Karpas-422 (cell line): ENCODE results near the gene EFNB1. TPM values are rescaled to one million over a fixed set of nuclear protein-coding genes. Genes with fewer than 3 reads are reported as not detected.

Experiments used
- DNase-seq: peaks from one replicate; pipeline ENCODE4 v3.0.0-alpha.2; 2015
- H2AFZ ChIP-seq: fragments of 200-600 bp; sonication (generic); 2 replicates; pipeline ENCODE4 v1.6.1; 2014; ENCODE audit warnings: antibody characterized with exemption, low read length, mixed read lengths
- H3K27ac ChIP-seq: fragments of 200-600 bp; sonication (generic); 2 replicates; pipeline ENCODE4 v1.5.1; 2014; ENCODE audit warnings: mild to moderate bottlenecking, low read length, moderate library complexity
- H3K27me3 ChIP-seq: fragments of 200-600 bp; sonication (generic); 2 replicates; pipeline ENCODE4 v1.6.1; 2014; ENCODE audit warnings: low read length, mixed read lengths
- H3K36me3 ChIP-seq: fragments of 200-600 bp; sonication (generic); 2 replicates; pipeline ENCODE4 v1.6.1; 2014; ENCODE audit warnings: low read length, mixed read lengths; ENCODE audit not compliant: insufficient read depth
- H3K4me1 ChIP-seq: fragments of 200-600 bp; sonication (generic); 2 replicates; pipeline ENCODE4 v1.6.1; 2014; ENCODE audit warnings: mild to moderate bottlenecking, low read length, mixed read lengths
- H3K4me2 ChIP-seq: fragments of 200-600 bp; sonication (generic); 2 replicates; pipeline ENCODE4 v1.6.1; 2014; ENCODE audit warnings: low read length, low read depth, mild to moderate bottlenecking; ENCODE audit not compliant: poor library complexity, severe bottlenecking
- H3K4me3 ChIP-seq: fragments of 200-600 bp; sonication (generic); 2 replicates; pipeline ENCODE4 v1.5.1; 2014; ENCODE audit warnings: mild to moderate bottlenecking, antibody characterized with exemption, low read length, mixed read lengths
- H3K79me2 ChIP-seq: fragments of 200-600 bp; sonication (generic); 2 replicates; pipeline ENCODE4 v1.6.1; 2014; ENCODE audit warnings: mild to moderate bottlenecking, low read length, mixed read lengths
- H3K9ac ChIP-seq: fragments of 200-600 bp; sonication (generic); 2 replicates; pipeline ENCODE4 v1.6.0; 2014; ENCODE audit warnings: low read length
- H3K9me2 ChIP-seq: fragments of 200-600 bp; sonication (generic), shearing (Covaris generic); replicated peaks from 2 replicates; pipeline ENCODE4 v1.6.0; 2014; ENCODE audit warnings: mild to moderate bottlenecking, low read length, moderate library complexity; ENCODE audit not compliant: insufficient read depth
- H3K9me3 ChIP-seq: fragments of 300-700, 200-600 bp; sonication (generic); 2 replicates; pipeline ENCODE4 v1.6.1; 2014; ENCODE audit warnings: low read length, mixed read lengths
- H4K20me1 ChIP-seq: fragments of 200-600 bp; sonication (generic); 2 replicates; pipeline ENCODE4 v1.6.1; 2014; ENCODE audit warnings: mild to moderate bottlenecking, antibody characterized with exemption, low read length, low read depth; ENCODE audit not compliant: insufficient read depth
- total RNA-seq: library from RNA; depleted of rRNA; stranded (reverse); fragments of >200 nt; shearing (Covaris generic); gene quantifications from 2 replicates; pipeline ENCODE4 v1.2.3, GENCODE V29; 2014; ENCODE audit warnings: low replicate concordance

Gene EFNB1
- total RNA-seq, 1 experiment from 2014 or later, result 0.67 TPM

- Histone ChIP-seq H3K9me3 (no peaks in the 10 kb centered on the region), H3K36me3 (no peaks in the 10 kb centered on the region), H3K27me3 (no peaks in the 10 kb centered on the region), H3K4me1 (no peaks in the 10 kb centered on the region), H3K9ac (no peak overlapping the region), H4K20me1 (no peaks in the 10 kb centered on the region), H3K4me2 (no peak overlapping the region), H3K79me2 (no peaks in the 10 kb centered on the region), H3K27ac (no peak overlapping the region), H3K9me2 (no peaks in the 10 kb centered on the region), H2AFZ (no peak overlapping the region), H3K4me3 (no peak overlapping the region)
- no peak for DNase-seq
These were observed 37.1 kb downstream of the EFNB1 start for GRCh38 chrX:68865926-68866325.

- DNase-seq, result no peak
- Histone ChIP-seq H3K27ac (no peak overlapping the region), H2AFZ (no peak overlapping the region), H3K4me3 (no peak overlapping the region), H3K9ac (no peak overlapping the region), H3K4me1 (no peaks in the 10 kb centered on the region), H3K9me3 (no peaks in the 10 kb centered on the region), H3K36me3 (no peaks in the 10 kb centered on the region), H3K9me2 (no peaks in the 10 kb centered on the region), H3K4me2 (no peak overlapping the region), H3K27me3 (no peaks in the 10 kb centered on the region), H3K79me2 (no peaks in the 10 kb centered on the region), H4K20me1 (no peaks in the 10 kb centered on the region)
These were observed 38.8 kb downstream of the EFNB1 start for GRCh38 chrX:68867458-68868112.

DNA sequence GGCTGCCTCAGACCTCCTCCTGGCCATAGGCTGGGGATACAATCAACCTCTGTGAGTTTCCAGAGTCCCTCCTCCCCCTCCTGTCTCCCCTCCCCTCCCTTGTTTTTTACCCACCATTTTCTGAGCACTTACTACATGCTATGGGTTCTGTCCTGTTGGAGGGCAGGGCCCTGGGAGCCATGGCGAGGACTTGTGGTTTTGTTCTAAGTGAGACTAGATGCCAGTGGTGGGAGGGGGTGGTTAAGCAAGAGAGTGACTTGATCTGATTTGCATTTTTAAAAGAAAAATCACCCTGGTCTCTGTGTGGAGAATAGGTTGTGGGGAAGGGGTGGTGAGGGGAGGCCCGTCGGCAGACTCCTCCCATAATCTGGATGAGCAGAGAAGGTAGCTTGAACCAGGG, 39.5 kb downstream of the EFNB1 start:
- H3K9me3 ChIP-seq, result no peaks in the 10 kb centered on the region
- H3K4me2 ChIP-seq, result no peak overlapping the region
- H2AFZ ChIP-seq, result no peak overlapping the region
- DNase-seq, result no peak
- H3K9me2 ChIP-seq, result no peaks in the 10 kb centered on the region
- H3K9ac ChIP-seq, result no peak overlapping the region
- no peaks in the 10 kb centered on the region for H3K27me3 ChIP-seq
- no peaks in the 10 kb centered on the region for H4K20me1 ChIP-seq
- no peak overlapping the region for H3K27ac ChIP-seq
- H3K79me2 ChIP-seq, result no peaks in the 10 kb centered on the region
- H3K4me3 ChIP-seq, result no peak overlapping the region
- no peaks in the 10 kb centered on the region for H3K4me1 ChIP-seq
- H3K36me3 ChIP-seq, result no peaks in the 10 kb centered on the region

GRCh38 chrX:68868902-68869800, 40.3 kb downstream of the EFNB1 start:
- Histone ChIP-seq H3K27me3 (no peaks in the 10 kb centered on the region), H3K36me3 (no peaks in the 10 kb centered on the region), H3K4me2 (no peak overlapping the region), H3K9me3 (no peaks in the 10 kb centered on the region), H3K9ac (no peak overlapping the region), H3K27ac (no peak overlapping the region), H3K4me3 (no peak overlapping the region), H3K4me1 (no peaks in the 10 kb centered on the region), H2AFZ (no peak overlapping the region), H3K9me2 (no peaks in the 10 kb centered on the region), H4K20me1 (no peaks in the 10 kb centered on the region), H3K79me2 (no peaks in the 10 kb centered on the region)
- DNase-seq, result no peak

- H3K36me3 ChIP-seq, result no peaks in the 10 kb centered on the region
- H3K27ac ChIP-seq, result no peak overlapping the region
- H3K9me3 ChIP-seq, result no peaks in the 10 kb centered on the region
- no peak overlapping the region for H3K9ac ChIP-seq
- no peaks in the 10 kb centered on the region for H3K79me2 ChIP-seq
- no peaks in the 10 kb centered on the region for H3K4me1 ChIP-seq
- no peaks in the 10 kb centered on the region for H4K20me1 ChIP-seq
- no peak for DNase-seq
- no peaks in the 10 kb centered on the region for H3K27me3 ChIP-seq
- H3K4me3 ChIP-seq, result no peak overlapping the region
- no peak overlapping the region for H3K4me2 ChIP-seq
- H2AFZ ChIP-seq, result no peak overlapping the region
- H3K9me2 ChIP-seq, result no peaks in the 10 kb centered on the region
These were observed 41.5 kb downstream of the EFNB1 start for GRCh38 chrX:68870357-68870756.

DNA sequence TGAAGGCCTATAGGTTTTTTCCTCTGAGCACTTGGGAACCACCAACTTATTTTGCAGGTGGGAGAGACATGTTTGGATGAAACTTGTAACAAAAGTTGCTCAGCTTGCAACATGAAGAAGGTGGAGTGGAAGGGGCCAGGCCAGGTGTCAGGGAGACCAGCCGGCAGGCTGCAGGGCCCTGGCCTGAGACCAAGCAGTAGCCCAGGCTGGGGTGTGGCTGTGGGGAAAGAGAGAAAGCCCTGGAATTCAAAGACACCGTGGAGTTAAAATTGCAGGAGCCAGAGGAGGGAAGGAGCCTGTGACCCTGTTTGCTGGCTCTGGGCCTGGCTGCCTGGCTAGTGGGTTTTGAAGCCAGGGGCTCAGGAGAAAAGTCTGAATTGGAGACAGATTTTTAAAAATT, 43.4 kb downstream of the EFNB1 start:
- no peak overlapping the region for H3K4me3 ChIP-seq
- no peaks in the 10 kb centered on the region for H4K20me1 ChIP-seq
- H3K36me3 ChIP-seq, result no peaks in the 10 kb centered on the region

DNA sequence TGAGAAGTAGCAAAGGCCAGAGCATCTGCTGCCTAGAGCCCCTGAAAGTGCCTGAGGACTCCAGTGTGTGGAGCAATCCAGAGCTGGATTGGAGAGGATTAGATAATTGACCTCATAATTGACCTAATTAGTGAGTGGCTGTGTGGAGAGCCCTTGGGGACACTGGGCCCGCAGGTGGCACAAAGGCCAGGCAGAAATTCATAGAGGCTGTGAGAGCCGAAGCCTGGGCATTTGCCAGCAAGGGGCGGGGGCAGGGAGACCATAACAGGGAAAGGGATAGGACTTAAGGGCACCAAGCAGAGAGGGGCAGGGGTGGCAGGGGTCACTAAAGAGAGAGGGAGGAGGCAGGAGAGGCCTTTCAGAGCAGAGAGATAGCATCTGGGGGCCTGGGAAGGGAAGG, 45.3 kb downstream of the EFNB1 start:
- Histone ChIP-seq H3K27me3 (no peaks in the 10 kb centered on the region), H3K9me2 (no peaks in the 10 kb centered on the region), H4K20me1 (no peaks in the 10 kb centered on the region), H3K4me3 (no peak overlapping the region), H3K4me2 (no peak overlapping the region), H3K79me2 (no peaks in the 10 kb centered on the region), H3K9ac (no peak overlapping the region), H3K9me3 (no peaks in the 10 kb centered on the region), H2AFZ (no peak overlapping the region), H3K27ac (no peak overlapping the region), H3K36me3 (no peaks in the 10 kb centered on the region), H3K4me1 (no peaks in the 10 kb centered on the region)
- DNase-seq, result no peak

More for the DNA sequence above, 43.4 kb downstream of the EFNB1 start:
- H3K4me2 ChIP-seq, result no peak overlapping the region
- H3K27ac ChIP-seq, result no peak overlapping the region
- no peaks in the 10 kb centered on the region for H3K79me2 ChIP-seq
- H3K4me1 ChIP-seq, result no peaks in the 10 kb centered on the region
- H3K27me3 ChIP-seq, result no peaks in the 10 kb centered on the region
- no peak overlapping the region for H3K9ac ChIP-seq
- H3K9me2 ChIP-seq, result no peaks in the 10 kb centered on the region
- H3K9me3 ChIP-seq, result no peaks in the 10 kb centered on the region
- no peak overlapping the region for H2AFZ ChIP-seq
- no peak for DNase-seq

DNA sequence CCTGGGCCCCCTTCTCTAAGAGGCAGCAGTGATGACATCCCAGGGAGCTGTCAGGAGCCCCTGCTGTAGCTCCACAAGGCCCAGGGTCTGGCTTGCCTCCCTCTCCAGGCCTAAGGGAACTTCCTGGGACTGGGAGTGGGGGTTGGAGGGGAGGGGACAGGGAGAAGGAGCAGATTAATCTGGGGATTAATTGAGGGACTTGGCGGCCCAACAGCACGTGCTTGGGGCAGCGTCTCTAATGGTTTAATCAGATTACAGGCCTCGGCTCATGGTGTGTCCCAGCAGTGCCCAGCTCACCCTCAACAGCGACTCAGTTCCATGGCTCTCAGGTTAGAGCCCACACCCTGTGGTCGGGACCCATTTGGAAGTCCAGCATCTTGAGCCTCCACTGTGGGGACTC, 47.9 kb downstream of the EFNB1 start:
- Histone ChIP-seq H3K4me1 (no peaks in the 10 kb centered on the region), H3K9me2 (no peaks in the 10 kb centered on the region), H3K9ac (no peak overlapping the region), H4K20me1 (no peaks in the 10 kb centered on the region), H2AFZ (no peak overlapping the region), H3K27ac (no peak overlapping the region), H3K4me3 (no peak overlapping the region), H3K9me3 (no peaks in the 10 kb centered on the region), H3K36me3 (no peaks in the 10 kb centered on the region), H3K27me3 (no peaks in the 10 kb centered on the region), H3K79me2 (no peaks in the 10 kb centered on the region), H3K4me2 (no peak overlapping the region)
- no peak for DNase-seq
